ENCODE data around the gene RREB1.

GRCh38 chr6:7155871-7156579, 48.3 kb downstream of the RREB1 start:
- TF ChIP-seq CTCF (conservative IDR thresholded peaks at IDR 0.05; ENCODE audit: low read depth, low read length) (no peak), EZH2 (IDR thresholded peaks at IDR 0.05; ENCODE audit: borderline replicate concordance, low read depth, low read length, poor library complexity, severe bottlenecking) (no peak)
